ENCODE measurements around the gene MSI1.

GRCh38 chr12:120376416-120376815 lies 7.5 kb upstream of the MSI1 start:
- TF ChIP-seq CTCF (conservative IDR thresholded peaks at IDR 0.05; ENCODE audit: low read depth, low read length) (no peak), EZH2 (IDR thresholded peaks at IDR 0.05; ENCODE audit: borderline replicate concordance, low read depth, low read length, poor library complexity, severe bottlenecking) (no peak)
